HG03469 (cell line): Measurements from ENCODE around the gene MUC12.
"Not testable (repeated sequence)": the region's sequence is repeated elsewhere in the genome, so short reads cannot be mapped to it uniquely, and the experiment has no call there.

ENCODE experiments used
- ATAC-seq: cut with Tn5 transposase; IDR thresholded peaks from one replicate; pipeline ENCODE4 v1.9.1; 2021; ENCODE audit warnings: mild to moderate bottlenecking, moderate library complexity, moderate number of reproducible peaks; ENCODE audit not compliant: unreplicated experiment

MUC12 gene

DNA sequence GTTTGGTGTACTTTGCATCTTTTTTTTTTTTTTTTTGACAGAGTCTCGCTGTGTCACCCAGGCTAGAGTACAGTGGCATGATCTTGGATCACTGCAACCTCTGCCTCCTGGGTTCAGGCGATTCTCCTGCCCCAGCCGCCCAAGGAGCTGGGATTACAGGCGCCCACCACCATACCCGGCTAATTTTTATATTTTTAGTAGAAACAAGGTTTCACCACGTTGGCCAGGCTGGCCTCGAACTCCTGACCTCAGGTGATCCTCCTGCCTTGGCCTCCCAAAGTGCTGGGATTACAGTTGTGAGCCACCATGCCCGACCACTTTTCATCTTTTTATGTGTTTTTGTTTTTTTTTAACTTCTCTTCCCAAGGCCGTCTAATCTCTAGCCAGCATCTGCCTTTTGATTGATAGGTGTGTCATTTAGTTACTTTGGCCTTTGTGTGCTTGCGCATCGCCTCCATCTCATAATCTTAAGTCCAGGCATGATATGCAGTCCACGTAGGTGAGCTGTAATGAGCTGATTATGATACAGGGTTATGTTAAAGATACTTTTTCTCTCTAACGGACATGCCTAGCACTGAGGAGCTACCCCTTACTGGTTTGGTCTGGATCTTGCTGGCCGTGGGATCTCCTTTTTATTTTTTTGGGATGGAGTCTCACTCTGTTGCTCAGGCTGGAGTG lies 15.0 kb downstream of the MUC12 start:
- not testable (repeated sequence) for ATAC-seq

DNA sequence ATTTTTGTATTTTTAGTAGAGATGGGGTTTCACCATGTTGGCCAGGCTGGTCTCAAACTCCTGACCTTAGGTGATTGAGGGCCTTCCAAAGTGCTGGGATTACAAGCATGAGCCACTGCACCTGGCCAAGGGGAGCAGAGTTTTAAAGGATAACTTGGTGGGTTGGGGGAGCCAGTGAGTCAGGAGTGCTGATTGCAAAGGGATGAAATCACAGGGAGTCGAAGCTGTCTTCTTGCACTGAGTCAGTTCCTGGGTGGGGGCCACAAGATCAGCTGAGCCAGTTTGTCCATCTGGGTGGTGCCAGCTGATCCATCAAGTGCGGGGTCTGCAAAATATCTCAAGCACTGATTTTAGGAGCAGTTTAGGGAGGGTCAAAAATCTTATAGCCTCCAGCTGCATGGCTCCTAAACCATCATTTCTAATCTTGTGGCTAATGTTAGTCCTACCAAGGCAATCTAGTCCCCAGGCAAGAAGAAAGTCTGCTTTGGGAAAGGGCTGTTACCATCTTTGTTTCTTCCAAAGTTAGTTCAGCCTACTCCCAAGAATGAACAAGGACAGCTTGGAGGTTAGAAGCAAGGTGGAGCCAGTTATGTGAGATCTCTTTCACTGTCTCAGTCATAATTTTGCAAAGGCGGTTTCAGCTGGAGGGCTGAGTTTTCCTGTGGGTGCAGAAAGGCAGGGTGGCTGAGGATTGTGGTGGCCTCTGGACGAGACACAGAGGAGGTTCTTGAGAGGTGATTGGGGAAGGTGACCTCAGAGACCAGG lies 15.8 kb downstream of the MUC12 start:
- ATAC-seq = not testable (repeated sequence)

DNA sequence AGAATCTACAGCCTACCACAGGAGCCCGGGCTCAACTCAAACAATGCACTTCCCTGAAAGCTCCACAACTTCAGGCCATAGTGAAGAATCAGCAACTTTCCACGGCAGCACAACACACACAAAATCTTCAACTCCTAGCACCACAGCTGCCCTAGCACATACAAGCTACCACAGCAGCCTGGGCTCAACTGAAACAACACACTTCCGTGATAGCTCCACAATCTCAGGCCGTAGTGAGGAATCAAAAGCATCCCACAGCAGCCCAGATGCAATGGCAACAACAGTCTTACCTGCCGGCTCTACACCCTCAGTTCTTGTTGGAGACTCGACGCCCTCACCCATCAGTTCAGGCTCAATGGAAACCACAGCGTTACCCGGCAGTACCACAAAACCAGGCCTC lies 22.3 kb downstream of the MUC12 start:
- no peak for ATAC-seq

DNA sequence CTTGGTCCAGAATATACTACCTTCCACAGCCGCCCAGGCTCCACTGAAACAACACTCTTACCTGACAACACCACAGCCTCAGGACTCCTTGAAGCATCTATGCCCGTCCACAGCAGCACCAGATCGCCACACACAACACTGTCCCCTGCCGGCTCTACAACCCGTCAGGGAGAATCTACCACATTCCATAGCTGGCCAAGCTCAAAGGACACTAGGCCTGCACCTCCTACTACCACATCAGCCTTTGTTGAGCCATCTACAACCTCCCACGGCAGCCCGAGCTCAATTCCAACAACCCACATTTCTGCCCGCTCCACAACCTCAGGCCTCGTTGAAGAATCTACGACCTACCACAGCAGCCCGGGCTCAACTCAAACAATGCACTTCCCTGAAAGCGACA lies 22.9 kb downstream of the MUC12 start:
- not testable (repeated sequence) for ATAC-seq

DNA sequence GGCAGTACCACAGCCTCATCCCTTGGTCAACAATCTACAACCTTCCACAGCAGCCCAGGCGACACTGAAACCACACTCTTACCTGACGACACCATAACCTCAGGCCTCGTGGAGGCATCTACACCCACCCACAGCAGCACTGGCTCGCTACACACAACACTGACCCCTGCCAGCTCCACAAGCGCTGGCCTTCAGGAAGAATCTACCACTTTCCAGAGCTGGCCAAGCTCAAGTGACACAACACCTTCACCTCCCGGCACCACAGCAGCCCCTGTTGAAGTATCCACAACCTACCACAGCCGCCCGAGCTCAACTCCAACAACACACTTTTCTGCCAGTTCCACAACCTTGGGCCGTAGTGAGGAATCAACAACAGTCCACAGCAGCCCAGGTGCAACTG lies 25.3 kb downstream of the MUC12 start:
- not testable (repeated sequence) for ATAC-seq

DNA sequence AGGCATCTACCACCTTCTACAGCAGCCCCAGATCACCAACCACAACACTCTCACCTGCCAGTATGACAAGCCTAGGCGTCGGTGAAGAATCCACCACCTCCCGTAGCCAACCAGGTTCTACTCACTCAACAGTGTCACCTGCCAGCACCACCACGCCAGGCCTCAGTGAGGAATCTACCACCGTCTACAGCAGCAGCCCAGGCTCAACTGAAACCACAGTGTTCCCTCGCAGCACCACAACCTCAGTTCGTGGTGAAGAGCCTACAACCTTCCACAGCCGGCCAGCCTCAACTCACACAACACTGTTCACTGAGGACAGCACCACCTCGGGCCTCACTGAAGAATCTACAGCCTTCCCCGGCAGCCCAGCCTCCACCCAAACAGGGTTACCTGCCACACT lies 29.2 kb downstream of the MUC12 start:
- ATAC-seq = not testable (repeated sequence)

DNA sequence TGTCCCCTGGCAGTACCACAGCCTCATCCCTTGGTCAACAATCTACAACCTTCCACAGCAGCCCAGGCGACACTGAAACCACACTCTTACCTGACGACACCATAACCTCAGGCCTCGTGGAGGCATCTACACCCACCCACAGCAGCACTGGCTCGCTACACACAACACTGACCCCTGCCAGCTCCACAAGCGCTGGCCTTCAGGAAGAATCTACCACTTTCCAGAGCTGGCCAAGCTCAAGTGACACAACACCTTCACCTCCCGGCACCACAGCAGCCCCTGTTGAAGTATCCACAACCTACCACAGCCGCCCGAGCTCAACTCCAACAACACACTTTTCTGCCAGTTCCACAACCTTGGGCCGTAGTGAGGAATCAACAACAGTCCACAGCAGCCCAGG lies 30.0 kb downstream of the MUC12 start:
- not testable (repeated sequence) for ATAC-seq

DNA sequence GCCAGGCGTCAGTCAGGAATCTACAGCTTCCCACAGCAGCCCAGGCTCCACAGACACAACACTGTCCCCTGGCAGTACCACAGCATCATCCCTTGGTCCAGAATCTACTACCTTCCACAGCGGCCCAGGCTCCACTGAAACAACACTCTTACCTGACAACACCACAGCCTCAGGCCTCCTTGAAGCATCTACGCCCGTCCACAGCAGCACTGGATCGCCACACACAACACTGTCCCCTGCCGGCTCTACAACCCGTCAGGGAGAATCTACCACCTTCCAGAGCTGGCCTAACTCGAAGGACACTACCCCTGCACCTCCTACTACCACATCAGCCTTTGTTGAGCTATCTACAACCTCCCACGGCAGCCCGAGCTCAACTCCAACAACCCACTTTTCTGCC lies 30.7 kb downstream of the MUC12 start:
- not testable (repeated sequence) for ATAC-seq

DNA sequence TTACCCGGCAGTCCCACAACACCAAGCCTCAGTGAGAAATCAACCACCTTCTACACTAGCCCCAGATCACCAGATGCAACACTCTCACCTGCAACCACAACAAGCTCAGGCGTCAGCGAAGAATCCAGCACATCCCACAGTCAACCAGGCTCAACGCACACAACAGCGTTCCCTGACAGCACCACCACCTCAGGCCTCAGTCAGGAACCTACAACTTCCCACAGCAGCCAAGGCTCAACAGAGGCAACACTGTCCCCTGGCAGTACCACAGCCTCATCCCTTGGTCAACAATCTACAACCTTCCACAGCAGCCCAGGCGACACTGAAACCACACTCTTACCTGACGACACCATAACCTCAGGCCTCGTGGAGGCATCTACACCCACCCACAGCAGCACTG lies 33.0 kb downstream of the MUC12 start:
- not testable (repeated sequence) for ATAC-seq

DNA sequence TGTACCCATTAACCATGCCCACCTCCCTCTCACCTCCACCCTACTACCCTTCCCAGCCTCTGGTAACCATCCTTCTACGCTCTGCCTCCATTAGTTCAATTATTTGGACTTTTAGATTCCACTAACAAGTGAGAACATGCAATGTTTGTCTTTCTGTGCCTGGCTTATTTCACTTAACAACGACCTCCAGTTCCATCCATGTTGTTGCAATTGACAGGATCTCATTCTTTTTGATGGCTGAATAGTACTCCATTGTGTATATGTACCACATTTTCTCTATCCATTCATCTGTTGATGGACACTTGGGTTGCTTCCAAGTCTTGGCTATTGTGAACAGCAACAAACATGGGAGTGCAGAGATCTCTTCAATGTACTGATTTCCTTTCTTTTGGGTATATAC lies 38.0 kb downstream of the MUC12 start:
- not testable (repeated sequence) for ATAC-seq

DNA sequence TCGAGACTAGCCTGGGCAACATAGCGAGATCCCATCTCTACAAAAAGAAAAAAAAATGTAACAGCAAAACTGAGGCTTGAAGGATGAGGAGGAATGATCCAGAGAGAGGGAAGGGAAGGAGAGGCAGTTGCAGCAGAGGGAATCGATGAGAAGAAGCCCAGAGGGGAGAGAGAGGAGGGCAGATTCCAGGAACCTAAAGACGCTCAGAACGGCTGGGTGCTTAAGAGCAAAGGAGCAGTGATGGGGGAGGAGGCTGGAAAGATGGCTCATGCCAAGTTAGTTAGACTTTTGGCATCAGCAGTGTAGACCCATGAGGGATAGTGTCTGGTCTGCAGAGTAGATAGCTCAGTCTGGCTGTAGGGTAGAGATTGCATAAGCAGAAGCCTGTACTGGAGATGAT lies 40.3 kb downstream of the MUC12 start:
- no peak for ATAC-seq

DNA sequence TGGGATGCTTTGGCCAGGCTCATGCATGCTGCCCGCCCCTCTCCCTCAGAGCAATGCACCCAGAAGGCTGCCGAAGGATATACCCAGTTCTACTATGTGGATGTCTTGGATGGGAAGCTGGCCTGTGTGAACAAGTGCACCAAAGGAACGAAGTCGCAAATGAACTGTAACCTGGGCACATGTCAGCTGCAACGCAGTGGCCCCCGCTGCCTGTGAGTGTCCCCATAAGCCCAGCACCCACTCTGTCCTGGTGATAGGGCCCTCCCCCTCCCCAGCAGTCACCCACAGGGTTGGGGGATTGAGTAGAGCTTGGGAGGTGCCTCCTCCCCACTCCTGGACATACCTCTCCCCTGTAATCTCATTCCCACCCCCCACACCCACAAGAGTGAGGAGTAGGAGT lies 43.6 kb downstream of the MUC12 start:
- ATAC-seq = no peak

DNA sequence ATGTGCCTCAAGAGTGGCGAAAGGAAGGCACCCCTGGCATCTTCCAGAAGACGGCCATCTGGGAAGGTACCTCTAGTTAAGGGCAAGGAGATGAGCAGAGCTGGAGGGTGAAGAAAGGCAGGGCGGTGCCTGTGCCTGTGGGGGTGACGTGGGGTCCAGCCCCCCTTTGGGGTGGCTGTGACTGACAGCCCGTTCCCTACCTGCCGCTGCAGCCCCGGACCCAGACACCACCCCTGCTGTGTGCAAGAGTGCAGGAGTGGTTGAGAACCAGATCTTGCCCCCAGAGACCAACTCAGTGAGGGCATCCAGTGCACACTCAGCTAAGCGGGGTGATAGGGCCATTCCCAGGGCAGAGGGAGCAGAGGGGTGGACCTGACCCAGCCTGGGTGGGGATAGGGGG lies 46.3 kb downstream of the MUC12 start:
- ATAC-seq = no peak

DNA sequence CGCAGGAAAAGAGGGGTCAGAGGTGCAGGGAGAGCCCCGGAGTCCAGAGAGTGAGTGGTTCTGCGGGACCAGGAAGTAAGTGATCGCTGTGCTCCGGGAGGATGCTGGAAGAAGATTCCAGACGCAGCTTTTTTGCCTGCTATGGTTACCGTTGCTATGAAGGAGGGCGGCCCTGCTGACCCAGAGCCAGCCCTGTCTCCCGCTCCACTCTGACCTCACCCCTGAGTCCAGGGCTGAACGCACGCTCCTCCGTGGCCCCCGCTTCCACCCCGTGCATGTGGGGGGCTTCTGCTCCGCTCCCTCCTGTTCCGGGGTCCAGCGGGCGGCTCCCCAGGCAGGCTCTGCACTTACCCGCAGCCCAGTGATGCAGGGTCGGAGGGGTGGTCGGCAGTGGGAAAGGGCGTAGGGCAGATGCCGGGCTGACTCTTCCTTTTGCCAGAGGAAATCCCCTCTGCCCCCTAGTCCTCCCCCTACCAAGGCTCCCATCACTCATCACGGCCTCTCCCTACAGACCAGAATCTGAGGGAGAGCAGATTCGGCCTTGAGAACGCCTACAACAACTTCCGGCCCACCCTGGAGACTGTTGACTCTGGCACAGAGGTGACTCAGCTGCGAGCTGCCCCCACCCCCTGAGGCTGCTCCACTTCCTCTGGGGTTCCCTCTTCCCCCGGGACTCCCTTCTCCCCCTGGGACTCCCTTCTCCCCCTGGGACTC lies 47.9 kb downstream of the MUC12 start:
- no peak for ATAC-seq

DNA sequence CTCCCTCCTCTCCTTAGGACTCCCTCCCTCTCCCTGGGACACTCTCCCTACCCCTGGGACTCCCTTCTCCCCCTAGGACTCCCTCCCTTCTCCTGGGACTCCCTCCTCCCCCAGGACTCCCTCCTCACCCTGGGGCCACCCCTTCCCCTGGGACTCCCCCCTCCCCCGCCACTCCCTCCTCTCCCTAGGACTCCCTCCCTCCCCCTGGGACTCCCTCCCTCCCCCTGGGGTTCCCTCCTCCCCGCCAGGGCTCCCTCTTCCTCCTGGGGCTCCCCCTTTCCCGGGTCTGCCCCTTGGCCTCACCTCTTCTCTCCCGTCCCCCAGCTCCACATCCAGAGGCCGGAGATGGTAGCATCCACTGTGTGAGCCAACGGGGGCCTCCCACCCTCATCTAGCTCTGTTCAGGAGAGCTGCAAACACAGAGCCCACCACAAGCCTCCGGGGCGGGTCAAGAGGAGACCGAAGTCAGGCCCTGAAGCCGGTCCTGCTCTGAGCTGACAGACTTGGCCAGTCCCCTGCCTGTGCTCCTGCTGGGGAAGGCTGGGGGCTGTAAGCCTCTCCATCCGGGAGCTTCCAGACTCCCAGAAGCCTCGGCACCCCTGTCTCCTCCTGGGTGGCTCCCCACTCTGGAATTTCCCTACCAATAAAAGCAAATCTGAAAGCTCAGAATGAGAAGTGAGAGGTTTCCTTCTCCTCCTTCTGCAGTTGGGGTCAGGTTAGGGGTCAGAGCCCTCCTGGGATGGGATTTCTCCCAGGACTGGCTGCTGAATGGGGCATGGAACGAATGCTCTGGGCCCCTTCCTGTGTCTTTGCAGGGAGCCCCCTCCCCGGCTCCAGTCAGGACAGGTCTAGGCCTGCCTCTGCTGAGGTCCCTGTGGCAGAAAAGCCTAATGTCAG lies 49.2 kb downstream of the MUC12 start:
- ATAC-seq = no peak

DNA sequence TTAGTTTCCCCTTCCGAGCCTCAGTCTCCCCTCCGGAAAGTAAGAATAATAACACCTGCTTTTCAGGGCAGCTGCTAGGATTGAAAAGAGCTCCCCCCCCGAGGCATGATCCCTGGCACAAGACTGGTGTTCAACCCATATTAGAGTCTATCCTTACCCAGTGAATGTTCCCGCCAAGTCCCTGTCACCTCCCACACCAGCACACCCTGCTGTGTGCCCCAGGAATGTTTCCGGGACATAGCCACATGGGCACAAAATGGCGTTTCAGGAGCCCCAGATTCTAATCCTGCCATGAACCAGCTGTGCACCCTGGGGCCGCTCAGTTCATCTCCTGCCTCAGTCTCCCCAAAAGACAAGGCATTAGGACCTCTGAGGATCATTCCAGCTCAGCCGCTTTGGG lies 51.1 kb downstream of the MUC12 start:
- no peak for ATAC-seq

DNA sequence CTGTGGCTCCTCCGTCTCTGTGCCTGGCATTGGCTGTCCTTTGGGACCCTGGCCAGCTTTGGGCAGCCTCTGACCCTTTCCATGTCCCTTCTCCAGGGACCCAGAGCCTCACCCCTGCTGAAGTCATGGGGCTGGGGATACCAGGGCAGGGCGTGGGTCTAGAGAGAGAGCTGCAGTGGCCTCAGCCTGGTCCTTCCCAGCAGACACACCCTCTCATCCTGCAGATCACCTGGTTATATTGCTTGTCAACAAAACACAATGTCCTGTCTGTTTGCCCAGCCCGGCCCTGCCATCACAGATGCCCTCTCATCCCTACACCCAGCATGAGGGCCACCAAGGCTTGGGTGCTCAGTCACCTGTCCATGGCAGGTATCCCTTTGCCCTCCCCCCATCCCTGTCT lies 52.3 kb downstream of the MUC12 start:
- no peak for ATAC-seq

DNA sequence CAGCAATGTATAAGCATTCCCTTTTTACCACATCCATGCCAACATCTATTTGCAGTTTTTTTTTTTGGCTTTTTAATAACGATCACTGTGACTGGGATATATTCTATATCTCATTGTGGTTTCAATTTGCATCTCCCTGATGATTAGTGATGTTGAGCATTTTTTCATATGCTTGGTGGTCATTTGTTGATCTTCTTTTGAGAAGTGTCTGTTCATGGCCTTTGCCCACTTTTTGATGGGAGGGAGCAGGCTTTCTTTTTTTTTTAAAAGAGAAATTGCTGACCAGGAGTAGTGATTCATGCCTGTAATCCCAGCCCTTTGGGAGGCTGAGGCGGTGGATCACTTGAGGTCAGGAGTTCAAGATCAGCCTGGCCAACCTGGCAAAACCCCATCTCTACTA lies 54.5 kb downstream of the MUC12 start:
- ATAC-seq = no peak

DNA sequence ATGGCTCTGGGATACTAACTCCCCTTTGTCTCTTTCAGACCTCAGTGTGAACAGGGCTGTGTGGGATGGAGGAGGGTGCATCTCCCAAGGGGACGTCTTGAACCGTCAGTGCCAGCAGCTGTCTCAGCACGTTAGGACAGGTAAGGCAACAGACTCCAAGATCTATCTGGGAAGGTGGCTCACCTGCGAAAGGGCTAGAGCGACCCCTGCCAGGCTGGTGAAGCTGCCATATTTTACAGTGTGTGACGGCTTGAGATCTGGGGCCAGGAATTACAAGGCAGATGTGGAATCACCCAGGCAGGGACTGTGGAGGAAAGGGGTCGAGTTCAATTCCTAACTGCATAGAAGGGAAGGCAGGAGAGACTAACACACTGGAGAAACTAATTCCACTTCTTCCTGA lies 61.7 kb downstream of the MUC12 start:
- no peak for ATAC-seq

DNA sequence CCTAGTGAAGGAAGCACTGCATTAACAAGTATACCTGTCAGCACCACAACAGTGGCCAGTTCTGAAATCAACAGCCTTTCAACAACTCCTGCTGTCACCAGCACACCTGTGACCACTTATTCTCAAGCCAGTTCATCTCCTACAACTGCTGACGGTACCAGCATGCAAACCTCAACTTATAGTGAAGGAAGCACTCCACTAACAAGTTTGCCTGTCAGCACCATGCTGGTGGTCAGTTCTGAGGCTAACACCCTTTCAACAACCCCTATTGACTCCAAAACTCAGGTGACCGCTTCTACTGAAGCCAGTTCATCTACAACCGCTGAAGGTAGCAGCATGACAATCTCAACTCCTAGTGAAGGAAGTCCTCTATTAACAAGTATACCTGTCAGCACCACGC lies 66.6 kb downstream of the MUC12 start:
- ATAC-seq = no peak

DNA sequence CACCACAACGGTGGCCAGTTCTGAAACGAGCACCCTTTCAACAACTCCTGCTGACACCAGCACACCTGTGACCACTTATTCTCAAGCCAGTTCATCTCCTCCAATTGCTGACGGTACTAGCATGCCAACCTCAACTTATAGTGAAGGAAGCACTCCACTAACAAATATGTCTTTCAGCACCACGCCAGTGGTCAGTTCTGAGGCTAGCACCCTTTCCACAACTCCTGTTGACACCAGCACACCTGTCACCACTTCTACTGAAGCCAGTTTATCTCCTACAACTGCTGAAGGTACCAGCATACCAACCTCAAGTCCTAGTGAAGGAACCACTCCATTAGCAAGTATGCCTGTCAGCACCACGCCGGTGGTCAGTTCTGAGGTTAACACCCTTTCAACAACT lies 71.9 kb downstream of the MUC12 start:
- not testable (repeated sequence) for ATAC-seq
